Stimulated activated memory B cell treated with anti-CD40 and anti-IgM and Interleukin-4, amounts not matched to agents 10 μg/mL and 1 μg/mL and 100 μg/mL, for 72 hours (primary cell): ENCODE results near the gene TMIGD2.
"Not testable (repeated sequence)": the region's sequence is repeated elsewhere in the genome, so short reads cannot be mapped to it uniquely, and the experiment has no call there.

Experiments
- ATAC-seq: fragments of 150-1000 bp; cut with Tn5 transposase; 2 replicates; pipeline ENCODE4 v1.10.0; 2021
- H3K27ac Mint-ChIP-seq: one replicate; pipeline ENCODE4 v1.8.0; 2022; ENCODE audit warnings: mild to moderate bottlenecking, mixed read lengths
- H3K27me3 Mint-ChIP-seq: one replicate; pipeline ENCODE4 v1.8.0; 2022; ENCODE audit warnings: mixed read lengths
- H3K36me3 Mint-ChIP-seq: one replicate; pipeline ENCODE4 v1.8.0; 2022; ENCODE audit warnings: mixed read lengths
- H3K4me1 Mint-ChIP-seq: one replicate; pipeline ENCODE4 v1.8.0; 2022; ENCODE audit warnings: mixed read lengths
- H3K4me3 Mint-ChIP-seq: one replicate; pipeline ENCODE4 v1.8.0; 2022; ENCODE audit warnings: mild to moderate bottlenecking, moderate library complexity, mixed read lengths
- H3K9me3 Mint-ChIP-seq: one replicate; pipeline ENCODE4 v1.8.0; 2022; ENCODE audit warnings: mixed read lengths

TMIGD2 gene

GRCh38 chr19:4328991-4329681 lies 26.9 kb upstream of the TMIGD2 start:
- H3K27me3 Mint-ChIP-seq = peaks cover 56% of the 10 kb centered on the region
- peak overlapping the region; percentile 69 for H3K4me3 Mint-ChIP-seq
- not testable (repeated sequence) for H3K36me3 Mint-ChIP-seq, ATAC-seq, H3K9me3 Mint-ChIP-seq
- peaks cover 37% of the 10 kb centered on the region for H3K4me1 Mint-ChIP-seq
- H3K27ac Mint-ChIP-seq = peak overlapping the region; percentile 44

GRCh38 chr19:4328243-4328990 lies 26.2 kb upstream of the TMIGD2 start:
- H3K4me3 Mint-ChIP-seq = peak overlapping the region; percentile 69
- H3K4me1 Mint-ChIP-seq = peaks cover 37% of the 10 kb centered on the region
- H3K27ac Mint-ChIP-seq = peak overlapping the region; percentile 44
- ATAC-seq = peak; percentile 90
- H3K36me3 Mint-ChIP-seq = no peaks in the 10 kb centered on the region
- H3K27me3 Mint-ChIP-seq = peaks cover 58% of the 10 kb centered on the region
- H3K9me3 Mint-ChIP-seq = no peaks in the 10 kb centered on the region

- Mint-ChIP-seq H3K27me3 (peaks cover 58% of the 10 kb centered on the region), H3K4me1 (peaks cover 37% of the 10 kb centered on the region), H3K4me3 (peak overlapping the region; percentile 35), H3K36me3 (no peaks in the 10 kb centered on the region), H3K9me3 (no peaks in the 10 kb centered on the region), H3K27ac (peak overlapping the region; percentile 44)
- ATAC-seq = no peak
Measured at GRCh38 chr19:4327877-4328242, 25.7 kb upstream of the TMIGD2 start.

- Mint-ChIP-seq H3K4me3 (peak overlapping the region; percentile 45), H3K4me1 (peaks cover 37% of the 10 kb centered on the region), H3K9me3 (no peaks in the 10 kb centered on the region), H3K27ac (no peak overlapping the region), H3K27me3 (peaks cover 58% of the 10 kb centered on the region), H3K36me3 (no peaks in the 10 kb centered on the region)
- ATAC-seq = peak; percentile 5
Measured at GRCh38 chr19:4327252-4327876, 25.2 kb upstream of the TMIGD2 start.

- Mint-ChIP-seq H3K27ac (no peak overlapping the region), H3K27me3 (peaks cover 58% of the 10 kb centered on the region), H3K9me3 (peaks cover 4% of the 10 kb centered on the region), H3K4me1 (peaks cover 37% of the 10 kb centered on the region), H3K36me3 (no peaks in the 10 kb centered on the region), H3K4me3 (no peak overlapping the region)
- no peak for ATAC-seq
Measured at GRCh38 chr19:4326837-4327251, 24.7 kb upstream of the TMIGD2 start.

- H3K4me1 Mint-ChIP-seq = peaks cover 37% of the 10 kb centered on the region
- ATAC-seq = no peak
- no peak overlapping the region for H3K27ac Mint-ChIP-seq
Measured at GRCh38 chr19:4326215-4326836, 24.1 kb upstream of the TMIGD2 start.

GRCh38 chr19:4324228-4324627 lies 22.0 kb upstream of the TMIGD2 start:
- no peak for ATAC-seq
- Mint-ChIP-seq H3K36me3 (peaks cover 6% of the 10 kb centered on the region), H3K4me3 (no peak overlapping the region), H3K27ac (no peak overlapping the region), H3K9me3 (peaks cover 24% of the 10 kb centered on the region), H3K27me3 (peaks cover 46% of the 10 kb centered on the region), H3K4me1 (peaks cover 31% of the 10 kb centered on the region)

More at GRCh38 chr19:4326215-4326836, 24.1 kb upstream of the TMIGD2 start:
- H3K27me3 Mint-ChIP-seq = peaks cover 58% of the 10 kb centered on the region
- H3K36me3 Mint-ChIP-seq = no peaks in the 10 kb centered on the region
- no peak overlapping the region for H3K4me3 Mint-ChIP-seq
- peaks cover 7% of the 10 kb centered on the region for H3K9me3 Mint-ChIP-seq

GRCh38 chr19:4323692-4324091 lies 21.5 kb upstream of the TMIGD2 start:
- ATAC-seq = no peak
- Mint-ChIP-seq H3K36me3 (peaks cover 7% of the 10 kb centered on the region), H3K9me3 (peaks cover 30% of the 10 kb centered on the region), H3K4me1 (peaks cover 26% of the 10 kb centered on the region), H3K4me3 (no peak overlapping the region), H3K27me3 (peaks cover 51% of the 10 kb centered on the region), H3K27ac (no peak overlapping the region)

- H3K4me3 Mint-ChIP-seq = no peak overlapping the region
Measured at GRCh38 chr19:4322942-4323665, 20.9 kb upstream of the TMIGD2 start.

GRCh38 chr19:4320419-4320818 lies 18.2 kb upstream of the TMIGD2 start:
- no peak overlapping the region for H3K4me3 Mint-ChIP-seq
- ATAC-seq = no peak
- H3K27ac Mint-ChIP-seq = no peak overlapping the region
- H3K36me3 Mint-ChIP-seq = peaks cover 7% of the 10 kb centered on the region
- H3K9me3 Mint-ChIP-seq = peaks cover 31% of the 10 kb centered on the region
- H3K27me3 Mint-ChIP-seq = peaks cover 27% of the 10 kb centered on the region
- no peaks in the 10 kb centered on the region for H3K4me1 Mint-ChIP-seq

More at GRCh38 chr19:4322942-4323665, 20.9 kb upstream of the TMIGD2 start:
- H3K27ac Mint-ChIP-seq = no peak overlapping the region
- peaks cover 20% of the 10 kb centered on the region for H3K4me1 Mint-ChIP-seq
- H3K36me3 Mint-ChIP-seq = peaks cover 7% of the 10 kb centered on the region
- peaks cover 51% of the 10 kb centered on the region for H3K27me3 Mint-ChIP-seq
- no peak for ATAC-seq
- peaks cover 31% of the 10 kb centered on the region for H3K9me3 Mint-ChIP-seq

GRCh38 chr19:4319067-4319718 lies 17.0 kb upstream of the TMIGD2 start:
- no peaks in the 10 kb centered on the region for H3K4me1 Mint-ChIP-seq
- peaks cover 31% of the 10 kb centered on the region for H3K9me3 Mint-ChIP-seq
- ATAC-seq = no peak
- H3K4me3 Mint-ChIP-seq = no peak overlapping the region
- no peak overlapping the region for H3K27ac Mint-ChIP-seq
- H3K27me3 Mint-ChIP-seq = peaks cover 15% of the 10 kb centered on the region
- peaks cover 7% of the 10 kb centered on the region for H3K36me3 Mint-ChIP-seq

- H3K4me3 Mint-ChIP-seq = no peak overlapping the region
Measured at GRCh38 chr19:4318460-4318859, 16.3 kb upstream of the TMIGD2 start.

GRCh38 chr19:4316956-4317355 lies 14.8 kb upstream of the TMIGD2 start:
- Mint-ChIP-seq H3K4me3 (no peak overlapping the region), H3K9me3 (peaks cover 28% of the 10 kb centered on the region), H3K36me3 (peaks cover 7% of the 10 kb centered on the region), H3K27me3 (peaks cover 13% of the 10 kb centered on the region), H3K27ac (no peak overlapping the region), H3K4me1 (no peaks in the 10 kb centered on the region)
- ATAC-seq = no peak

More at GRCh38 chr19:4318460-4318859, 16.3 kb upstream of the TMIGD2 start:
- no peak overlapping the region for H3K27ac Mint-ChIP-seq
- peaks cover 7% of the 10 kb centered on the region for H3K36me3 Mint-ChIP-seq
- H3K9me3 Mint-ChIP-seq = peaks cover 31% of the 10 kb centered on the region
- no peaks in the 10 kb centered on the region for H3K4me1 Mint-ChIP-seq
- H3K27me3 Mint-ChIP-seq = peaks cover 13% of the 10 kb centered on the region
- ATAC-seq = no peak

GRCh38 chr19:4313847-4314490 lies 11.8 kb upstream of the TMIGD2 start:
- ATAC-seq = no peak

More at GRCh38 chr19:4313847-4314490, 11.8 kb upstream of the TMIGD2 start:
- no peaks in the 10 kb centered on the region for H3K4me1 Mint-ChIP-seq
- peaks cover 4% of the 10 kb centered on the region for H3K9me3 Mint-ChIP-seq
- H3K27me3 Mint-ChIP-seq = peaks cover 10% of the 10 kb centered on the region
- H3K27ac Mint-ChIP-seq = no peak overlapping the region
- H3K36me3 Mint-ChIP-seq = no peaks in the 10 kb centered on the region
- no peak overlapping the region for H3K4me3 Mint-ChIP-seq
